NCI-H82 (cell line): ENCODE results near the gene MSI2.

Experiments
- DNase-seq: peaks from one replicate; lab custom pipeline; 2025; lab: John Stamatoyannopoulos, UW

Gene MSI2

DNA sequence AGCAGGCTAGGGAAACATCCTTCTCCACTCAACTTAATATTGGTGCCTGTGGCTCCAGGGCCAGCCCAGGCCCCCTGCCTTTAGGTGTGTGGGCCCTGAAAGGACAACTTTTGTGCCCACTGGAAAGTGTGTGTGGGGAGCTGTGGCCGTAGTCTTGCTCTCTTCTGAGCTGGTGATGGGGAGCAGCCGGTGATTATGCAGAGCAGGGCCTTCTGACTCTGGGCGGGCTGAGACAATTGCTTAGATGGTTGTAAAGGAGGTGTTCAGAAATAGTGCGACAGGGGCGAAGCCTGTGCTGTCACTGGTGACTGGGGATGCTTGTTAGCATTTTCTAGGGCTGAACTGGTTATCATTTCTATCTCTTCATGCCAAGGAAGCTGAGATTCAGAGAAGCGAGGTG, 62.6 kb downstream of the MSI2 start:
- DNase-seq = no peak

DNA sequence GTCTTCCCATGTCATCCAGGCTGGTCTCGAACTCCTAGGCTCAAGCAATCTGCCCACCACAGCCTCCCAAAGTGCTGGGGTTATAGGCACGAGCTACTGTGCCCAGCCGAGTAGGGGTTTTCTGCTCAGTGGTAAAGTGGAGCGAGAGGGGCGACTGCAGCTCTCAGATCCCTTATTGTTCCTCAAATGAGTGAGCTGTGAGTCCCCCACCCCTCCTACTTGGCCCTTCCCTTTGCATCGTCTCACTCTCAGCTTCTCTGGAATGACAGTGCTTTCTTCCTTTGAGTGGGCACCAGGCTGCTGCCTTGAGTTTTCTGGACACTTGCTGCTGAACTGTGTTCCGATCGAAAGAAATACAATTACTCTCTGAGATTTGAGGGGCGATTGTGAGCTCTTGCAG, 63.5 kb downstream of the MSI2 start:
- no peak for DNase-seq

DNA sequence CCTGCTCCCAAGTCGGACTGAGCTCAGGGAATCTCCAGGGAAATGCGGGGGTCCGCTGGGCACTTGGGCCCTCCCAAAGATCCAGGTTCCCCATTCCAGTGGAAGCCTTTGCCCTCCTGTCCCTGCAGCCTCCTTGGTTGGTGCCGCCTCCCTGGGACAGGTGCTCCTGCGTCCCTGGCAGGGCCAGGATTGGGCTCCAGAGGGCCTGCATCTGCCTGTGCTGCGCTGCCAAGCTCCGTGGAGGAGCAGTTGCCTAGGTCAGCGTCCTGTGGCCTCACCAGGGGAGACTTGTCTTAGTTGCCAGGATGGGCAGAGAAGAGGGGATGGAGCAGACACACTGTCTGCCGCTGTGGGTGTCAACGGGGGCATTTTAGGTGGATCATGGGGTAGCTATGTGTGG, 67.1 kb downstream of the MSI2 start:
- DNase-seq = no peak

DNA sequence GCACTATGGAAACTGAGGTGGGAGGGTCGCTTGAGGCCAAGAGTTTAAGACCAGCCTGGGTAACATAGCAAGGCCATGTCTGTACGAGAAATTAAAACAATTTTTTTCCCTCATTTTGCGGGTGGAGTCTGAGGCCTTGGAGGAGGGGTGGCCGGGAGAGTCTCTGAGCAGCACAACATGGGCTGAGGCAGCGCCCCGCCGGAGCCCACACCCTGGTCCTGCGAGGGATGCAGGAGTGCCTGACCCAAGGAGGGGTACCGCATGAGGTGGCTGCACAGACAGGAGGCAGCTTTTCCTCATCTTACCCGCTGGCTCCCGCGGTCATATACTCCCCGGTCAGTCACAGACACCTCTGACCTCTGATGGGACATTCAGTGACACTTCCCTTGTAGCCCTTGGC, 67.7 kb downstream of the MSI2 start:
- no peak for DNase-seq

DNA sequence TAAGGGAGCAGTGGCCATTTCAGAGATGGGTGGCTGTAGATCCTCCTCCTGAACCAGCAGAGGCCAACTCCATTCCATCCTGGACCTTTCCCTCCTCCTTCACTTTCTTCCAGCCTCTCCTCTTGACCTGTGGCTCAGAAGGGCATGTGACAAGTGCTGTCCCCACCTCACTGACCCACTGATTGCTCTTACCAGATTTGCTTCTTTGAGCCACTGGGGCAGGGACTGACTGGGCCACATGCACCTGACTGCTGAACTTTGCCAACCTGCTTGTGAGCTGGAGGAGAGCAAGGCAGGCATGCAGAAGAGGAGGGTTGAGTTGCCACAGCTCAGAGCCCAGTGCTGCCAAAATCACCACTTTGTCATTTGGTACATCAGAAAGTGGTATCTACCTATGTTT, 68.3 kb downstream of the MSI2 start:
- no peak for DNase-seq

DNA sequence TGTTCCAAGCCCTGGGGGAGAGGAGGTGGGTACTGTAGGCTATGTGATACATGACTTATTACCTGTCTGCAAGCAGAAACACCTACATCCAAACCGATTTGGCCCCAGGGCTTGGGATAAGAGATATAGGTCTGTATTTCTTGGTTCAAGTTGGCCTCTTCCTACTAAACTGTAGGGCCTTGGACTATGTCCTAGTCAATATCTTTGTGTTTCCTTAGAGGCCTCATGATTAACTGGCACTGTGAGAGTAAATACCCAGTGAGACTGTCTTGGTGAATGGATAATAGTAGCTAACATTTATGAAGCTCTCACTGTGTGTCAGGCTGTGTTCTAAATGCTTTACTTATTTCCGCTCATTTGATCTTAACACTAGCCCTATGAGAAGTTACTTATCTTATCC, 70.0 kb downstream of the MSI2 start:
- no peak for DNase-seq

DNA sequence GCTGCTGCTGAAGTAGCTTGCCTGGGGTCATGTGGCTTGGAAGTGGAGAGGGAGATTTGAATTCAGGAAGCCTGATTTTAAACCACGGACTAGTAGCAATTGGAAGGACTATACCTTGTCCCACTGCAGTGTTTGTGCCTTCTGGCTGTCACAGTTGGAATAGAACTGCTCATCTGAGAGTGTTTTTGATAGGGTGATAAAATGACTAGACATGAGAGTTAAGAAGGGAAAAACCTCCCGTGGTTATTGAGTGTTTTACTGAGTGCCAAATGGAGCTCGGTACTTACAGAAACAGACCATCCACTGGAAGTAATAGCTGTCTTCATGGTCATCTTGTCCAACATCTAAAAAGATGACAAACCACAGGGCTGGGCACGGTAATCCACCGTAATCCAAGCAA, 70.4 kb downstream of the MSI2 start:
- DNase-seq = no peak

DNA sequence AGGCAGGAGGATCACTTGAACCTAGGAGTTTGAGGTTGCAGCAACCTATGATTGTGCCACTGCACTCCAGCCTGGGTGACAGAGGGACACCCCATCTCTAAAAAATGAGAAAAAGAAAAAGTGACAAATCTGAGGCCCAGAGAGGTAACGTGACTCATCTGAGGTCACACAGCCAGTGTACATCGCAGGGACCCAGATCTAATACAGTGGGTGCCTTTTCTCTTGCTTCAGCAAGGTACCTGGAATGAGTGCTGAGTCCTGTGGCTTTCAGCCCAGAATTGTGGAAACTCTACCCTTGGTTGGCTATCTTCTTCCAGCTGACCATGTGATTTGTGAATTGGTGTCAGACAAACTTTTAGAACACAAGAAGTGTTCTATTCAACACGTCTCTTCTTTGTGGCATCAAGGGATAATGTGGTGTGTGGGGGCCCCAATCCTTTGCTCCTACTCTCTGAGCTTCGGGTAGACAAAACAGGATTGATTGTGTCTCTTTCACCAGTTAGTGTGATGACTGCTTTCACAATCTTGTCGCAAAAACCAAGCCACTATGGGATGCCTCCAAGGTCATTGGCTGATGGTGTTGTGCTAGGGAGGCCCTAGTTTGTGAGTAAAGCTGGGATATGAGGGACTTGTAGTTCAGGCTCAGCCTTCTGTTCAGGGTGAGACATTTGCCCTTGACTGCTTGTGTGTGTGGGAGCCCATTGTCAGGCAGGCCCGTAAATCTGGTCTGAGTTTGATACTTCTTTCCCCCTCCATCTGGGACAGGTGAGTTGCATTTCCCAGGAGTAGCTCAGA, 71.0 kb downstream of the MSI2 start:
- no peak for DNase-seq

DNA sequence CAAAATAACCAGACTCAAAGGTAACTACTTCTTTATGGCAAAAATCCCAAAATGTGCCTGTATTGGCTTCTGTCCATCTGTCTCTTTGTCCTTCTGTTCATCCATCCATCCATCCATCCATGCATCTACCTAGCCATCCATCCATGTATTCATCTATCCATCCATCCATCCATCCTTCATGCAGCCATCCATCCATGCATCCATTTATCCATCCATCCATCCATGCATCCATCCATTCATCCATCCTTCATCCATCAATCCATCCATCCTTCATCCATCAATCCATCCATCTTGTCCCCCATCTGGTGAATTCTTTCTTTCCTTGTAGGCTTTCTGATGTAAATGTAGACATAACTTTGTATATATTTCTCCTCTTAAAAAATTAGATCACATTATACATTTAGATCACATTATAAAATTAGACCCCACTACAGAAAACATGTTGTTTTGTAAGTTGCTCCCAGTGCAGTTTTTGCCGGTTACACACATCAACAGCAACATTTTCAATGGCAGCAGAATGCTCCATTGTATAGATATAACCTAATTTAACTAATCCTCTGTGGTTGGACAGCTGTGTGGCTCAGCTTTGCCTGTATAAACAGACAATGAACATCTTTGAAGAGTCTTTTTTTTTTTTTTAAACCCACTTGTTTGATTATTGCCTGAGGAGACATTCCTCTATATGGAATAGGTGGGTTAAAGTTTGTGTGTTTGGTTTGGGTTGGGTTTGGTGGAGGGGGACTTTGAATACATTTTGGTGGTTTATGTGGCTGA, 72.0 kb downstream of the MSI2 start:
- DNase-seq = peak; percentile 65

DNA sequence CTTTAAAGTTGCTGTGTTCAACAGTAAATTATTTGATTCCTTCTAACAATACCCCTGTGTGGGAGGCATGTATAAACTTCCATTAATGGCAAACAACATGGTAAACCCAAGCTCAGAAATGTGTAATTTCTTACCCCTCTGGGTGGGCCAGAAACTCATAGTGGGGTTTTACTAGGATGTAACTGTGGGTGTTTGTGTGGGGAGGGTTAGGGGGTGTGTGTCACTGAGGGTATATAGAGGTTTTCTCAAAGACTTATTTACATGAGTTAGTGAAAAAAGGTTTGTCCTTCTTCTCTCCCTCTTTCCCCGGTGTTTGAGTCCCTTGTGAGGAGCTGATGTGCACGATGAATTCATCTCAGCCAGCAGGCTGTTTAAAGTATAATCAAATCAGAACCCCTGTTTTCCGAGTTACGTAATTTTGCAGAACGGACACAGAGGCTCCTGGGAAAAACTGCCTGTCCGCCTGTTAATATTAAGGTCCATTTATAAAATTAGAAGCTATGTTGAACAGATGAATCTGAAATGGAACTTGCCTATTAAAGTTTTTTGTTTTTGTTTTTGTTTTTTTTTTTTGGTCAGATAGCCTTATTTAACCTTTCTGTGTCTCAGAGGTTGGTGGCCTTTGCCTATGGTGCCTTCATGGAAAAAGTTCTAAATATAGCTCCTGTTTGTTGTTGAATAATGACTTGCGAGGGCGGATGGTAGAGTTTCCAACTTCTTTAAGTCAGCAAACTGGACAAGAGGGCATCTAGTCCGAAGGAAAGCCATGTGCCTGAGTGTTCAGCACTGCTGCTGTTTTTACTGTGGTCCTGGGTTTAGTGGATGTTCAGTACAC, 73.3 kb downstream of the MSI2 start:
- DNase-seq = no peak

DNA sequence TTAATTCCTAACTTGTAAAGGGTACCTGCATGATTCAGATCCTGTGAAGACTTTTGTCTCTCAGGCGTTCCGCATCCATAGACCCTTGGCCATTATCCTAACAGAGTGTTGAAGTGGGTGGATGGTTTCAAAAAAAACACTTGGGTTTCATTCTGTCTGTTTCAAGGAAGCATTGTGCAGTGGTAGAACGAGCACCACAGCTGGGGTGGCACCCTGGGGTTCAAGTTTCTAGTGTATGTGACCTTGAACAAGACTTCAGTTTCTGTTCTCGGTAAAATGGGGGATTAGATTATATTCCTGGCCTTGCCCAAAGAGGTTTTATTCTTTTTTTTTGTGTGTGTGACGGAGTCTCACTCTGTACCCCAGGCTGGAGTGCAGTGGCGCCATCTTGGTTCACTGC, 74.3 kb downstream of the MSI2 start:
- no peak for DNase-seq

DNA sequence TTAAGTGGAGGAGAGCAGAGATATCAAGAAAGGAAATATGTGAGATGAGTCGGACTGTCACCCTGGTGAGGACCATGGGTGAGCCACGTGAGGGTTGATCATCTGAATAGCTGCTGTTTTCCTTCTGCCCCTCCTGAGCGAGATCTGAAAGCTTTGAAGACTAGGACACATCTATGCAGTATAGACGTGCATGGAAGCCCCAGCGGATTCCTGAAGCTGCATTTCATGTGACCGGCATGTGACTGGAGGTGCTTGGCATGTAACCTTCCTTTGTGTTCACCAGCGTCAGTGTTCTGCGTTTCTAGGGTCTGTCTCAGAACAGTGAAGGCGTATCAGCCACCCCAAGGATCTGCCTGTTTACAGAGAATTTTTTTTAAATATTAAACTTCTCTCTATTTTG, 75.1 kb downstream of the MSI2 start:
- DNase-seq = no peak

DNA sequence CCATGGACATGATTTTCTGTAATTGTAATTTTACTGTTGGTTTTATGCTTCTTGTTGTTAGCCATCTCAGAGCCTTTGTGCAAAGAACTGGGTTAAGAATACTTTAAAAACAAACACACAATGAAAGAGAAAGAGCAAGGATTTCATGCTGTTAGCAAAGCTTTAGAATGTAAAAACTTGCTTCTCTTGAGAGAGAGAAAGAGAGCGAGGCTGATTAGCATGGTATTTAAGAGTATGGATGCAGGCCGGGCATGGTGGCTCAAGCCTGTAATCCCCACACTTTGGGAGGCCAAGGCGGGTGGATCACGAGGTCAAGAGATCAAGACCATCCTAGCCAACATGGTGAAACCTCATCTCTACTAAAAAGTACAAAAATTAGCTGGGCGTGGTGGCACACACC, 76.2 kb downstream of the MSI2 start:
- no peak for DNase-seq

DNA sequence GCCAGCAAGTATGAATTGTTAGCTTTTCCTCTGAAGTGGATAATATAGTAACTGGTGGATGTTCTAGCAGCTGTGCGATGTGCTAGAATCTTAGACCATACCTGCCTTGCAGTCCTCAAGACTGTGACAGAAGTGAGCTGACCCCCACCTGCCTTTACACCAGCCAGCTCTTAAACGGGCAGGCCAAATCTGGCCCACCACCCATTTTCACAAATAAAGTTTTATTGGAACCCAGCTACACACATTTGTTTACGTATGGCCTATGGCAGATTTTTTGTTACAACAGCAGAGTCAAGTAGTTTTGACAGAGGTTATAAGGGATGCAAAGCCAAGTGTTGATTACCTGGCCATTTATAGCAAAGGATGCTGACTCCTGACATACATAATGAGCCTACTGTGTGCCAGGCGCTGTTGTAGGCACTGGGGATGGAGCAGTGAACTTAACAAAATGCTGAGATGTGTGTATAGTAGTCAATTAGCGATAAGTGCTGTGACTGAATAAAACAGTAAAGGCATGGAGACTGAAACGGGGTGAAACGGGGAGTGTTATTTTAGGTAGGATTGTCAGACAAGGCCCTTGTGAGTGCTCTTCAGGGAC, 79.0 kb downstream of the MSI2 start:
- DNase-seq = no peak

DNA sequence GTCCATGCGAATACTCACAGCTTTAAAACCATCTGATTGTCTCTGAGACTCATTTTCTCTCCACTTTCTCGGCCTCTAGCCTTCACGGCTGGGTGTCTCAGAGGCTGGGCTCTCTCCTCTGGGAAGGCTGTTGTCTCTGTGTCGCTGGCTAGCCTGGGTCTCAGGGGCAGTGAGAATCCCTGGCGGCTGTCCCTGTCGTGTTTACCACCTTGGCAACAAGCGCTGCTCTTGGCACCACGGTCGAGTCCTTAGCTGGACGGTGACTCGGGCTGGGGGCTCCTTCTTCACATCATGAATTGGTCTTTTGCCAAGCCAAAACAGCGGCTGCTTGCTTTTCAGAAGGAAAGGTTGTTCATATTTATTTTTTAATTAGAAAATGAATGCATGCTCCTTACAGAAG, 81.1 kb downstream of the MSI2 start:
- no peak for DNase-seq

DNA sequence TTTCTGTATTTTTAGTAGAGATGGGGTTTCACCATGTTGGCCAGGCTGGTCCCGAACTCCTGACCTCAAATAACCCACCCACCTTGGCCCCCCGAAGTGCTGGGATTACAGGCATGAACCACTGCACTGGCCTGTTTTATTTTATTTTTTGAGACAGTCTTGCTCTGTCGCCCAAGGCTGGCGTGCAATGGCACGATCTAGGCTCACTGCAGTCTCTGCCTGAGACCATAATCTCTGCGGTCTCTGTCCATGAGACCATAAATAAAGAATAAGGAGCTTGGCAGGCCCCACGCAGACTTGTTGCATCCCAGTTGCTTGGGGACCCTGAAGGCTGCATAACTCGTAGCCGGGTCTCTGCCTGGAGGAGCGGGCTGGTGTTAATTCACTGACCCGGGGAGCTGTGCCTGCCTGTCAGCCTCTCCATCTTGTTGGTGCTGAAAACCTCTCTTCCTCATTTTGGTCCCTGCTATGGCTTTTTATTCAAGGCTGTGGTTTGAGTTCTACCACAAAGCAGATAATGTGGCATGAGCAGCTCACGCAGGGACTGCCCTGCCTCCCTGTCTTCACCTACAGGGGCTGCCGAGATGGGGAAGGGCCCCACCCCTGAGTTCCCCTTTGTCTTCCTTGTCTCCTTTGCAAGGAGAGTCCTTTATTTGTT, 82.1 kb downstream of the MSI2 start:
- no peak for DNase-seq

DNA sequence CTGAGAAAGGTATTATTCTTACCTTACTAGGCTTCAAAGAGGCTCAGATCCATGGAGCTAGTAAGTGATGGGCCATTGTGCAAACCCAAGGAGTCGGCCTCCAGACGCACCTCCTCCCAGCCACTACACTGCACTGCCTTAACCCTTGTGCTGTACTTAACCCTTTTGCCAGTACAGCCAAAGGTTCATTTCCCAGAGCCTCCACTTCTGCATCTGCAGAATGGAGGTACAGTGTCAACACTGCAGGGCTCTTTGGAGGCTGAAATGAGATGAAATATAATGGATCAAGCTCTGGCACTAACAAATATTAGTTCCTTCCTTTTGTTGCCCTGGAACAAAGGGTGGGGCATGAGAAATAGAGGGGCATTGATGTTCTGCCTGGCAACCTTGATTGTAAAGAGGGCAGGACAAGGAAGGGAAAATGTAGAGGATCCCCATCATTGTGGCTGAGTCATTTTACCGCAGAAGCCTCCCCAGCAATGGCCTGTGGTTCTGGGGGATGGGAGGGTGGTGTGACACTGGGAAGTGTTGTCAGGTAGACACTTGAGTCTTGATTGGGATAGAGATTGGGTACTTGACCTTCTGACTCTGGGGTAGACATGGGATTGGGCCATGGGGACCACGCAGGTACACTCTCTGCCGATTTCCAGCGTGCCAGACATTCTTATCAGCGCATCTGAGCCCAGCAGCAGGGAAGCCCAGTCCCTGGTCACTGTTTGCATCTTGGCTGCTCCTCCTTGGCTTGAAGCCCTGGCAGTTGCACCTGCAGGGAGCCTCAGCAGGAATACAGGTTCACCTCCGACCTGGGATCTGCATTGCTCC, 84.0 kb downstream of the MSI2 start:
- DNase-seq = no peak

DNA sequence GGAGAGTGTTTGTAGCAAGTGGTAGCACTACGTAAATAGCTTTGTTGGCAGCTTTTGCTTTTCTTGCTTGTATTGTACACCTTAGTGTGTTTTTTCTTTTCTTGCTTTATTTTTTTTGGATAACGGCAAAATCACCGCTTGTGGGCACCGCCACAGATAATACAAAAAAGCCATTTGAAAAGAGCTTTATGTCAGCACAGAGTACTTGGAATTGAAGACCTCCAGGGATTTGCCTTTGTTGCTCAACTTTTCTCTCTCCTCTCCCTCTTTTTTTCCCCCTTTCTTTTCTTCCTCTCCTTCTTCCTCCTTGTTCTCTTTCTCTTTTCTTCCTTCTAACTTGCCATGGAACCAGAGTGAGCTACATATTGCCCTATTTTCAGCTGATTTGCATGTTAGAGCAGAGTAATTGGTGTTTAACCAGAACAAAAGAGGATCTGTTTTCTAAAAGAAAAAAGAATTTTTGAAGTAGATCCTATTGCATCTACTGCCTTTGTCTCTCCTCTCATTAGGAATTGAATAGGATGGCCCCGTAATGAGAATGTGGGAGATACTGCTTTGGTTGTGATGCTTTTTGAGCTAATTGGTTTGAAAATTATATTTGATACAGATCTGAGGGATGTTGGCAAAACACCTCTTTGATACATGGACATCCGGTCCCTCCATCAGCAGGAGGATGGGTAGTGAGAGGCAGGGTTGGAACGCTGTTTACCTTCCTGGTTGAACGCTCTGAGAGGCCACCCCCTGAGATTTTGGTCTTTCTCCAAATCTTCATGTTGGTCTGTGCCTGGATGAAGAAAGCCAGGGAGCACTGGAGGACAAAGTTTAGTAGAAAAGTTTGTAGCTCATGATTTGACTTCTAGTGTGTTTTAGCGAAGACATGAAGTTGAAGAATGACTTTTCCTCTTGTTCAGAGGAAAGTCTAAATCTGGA, 85.6 kb downstream of the MSI2 start:
- DNase-seq = no peak

DNA sequence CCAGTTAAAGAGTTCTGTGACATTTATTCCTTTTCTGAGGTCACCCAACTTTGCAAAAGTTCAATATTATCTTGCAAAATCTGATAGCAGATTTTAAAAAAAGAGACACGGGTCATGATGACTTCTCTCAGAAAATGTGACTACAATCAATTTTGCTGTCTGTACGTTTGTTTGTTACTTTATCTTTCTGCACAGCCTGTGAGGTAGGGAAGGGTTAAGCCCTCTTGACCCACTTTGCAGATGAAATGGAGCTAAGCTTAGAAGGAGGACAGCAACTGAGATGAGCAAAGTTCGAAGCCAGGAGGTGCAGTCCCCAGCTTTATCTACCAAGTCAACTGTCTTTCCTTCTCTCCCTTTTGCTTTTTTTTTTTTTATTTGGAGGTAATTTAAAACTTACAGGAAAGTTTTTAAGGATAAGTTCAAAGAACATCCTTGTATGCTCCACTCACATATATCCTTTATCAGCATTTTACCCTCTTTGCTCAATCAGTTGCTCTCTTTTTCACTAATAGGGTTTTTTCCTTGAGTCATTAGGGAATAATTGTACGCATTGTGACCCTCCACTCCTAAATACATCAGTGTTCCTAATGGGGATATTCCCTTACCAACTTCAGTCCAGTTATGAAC, 86.8 kb downstream of the MSI2 start:
- no peak for DNase-seq
